Upper lobe of left lung (tissue), 4 donors: ENCODE measurements around the gene UBL4B.

Source experiments
- CTCF ChIP-seq, 6 experiments: fragments of 450-650 bp in 4 of 6; fragments of 200-600 bp in 2 of 6; sonication (generic) in 2 of 6; IDR thresholded peaks; one replicate each; pipeline ENCODE4 v1.5.1; 2016 to 2019; ENCODE audit warnings: antibody characterized with exemption in 6 of 6
- POLR2AphosphoS5 ChIP-seq, 2 donors: sonication (generic); formaldehyde crosslinking; IDR thresholded peaks; one replicate each; pipeline ENCODE4 v1.5.1; 2017; ENCODE audit warnings: antibody characterized with exemption in 2 of 2

- TF ChIP-seq CTCF (IDR thresholded peaks at IDR 0.05), result no peak
- TF ChIP-seq POLR2AphosphoS5 (IDR thresholded peaks at IDR 0.05), result no peak
Measured at GRCh38 chr1:110081061-110081460, 31.2 kb upstream of the UBL4B start.
